BJ (cell line): ENCODE results near the gene STARD10. TPM values are rescaled to one million over a fixed set of nuclear protein-coding genes. Genes with fewer than 3 reads are reported as not detected.

ENCODE experiments used
- CTCF ChIA-PET: fragments of 350-600 bp; formaldehyde crosslinking; extraction: SDS; loops from one replicate; lab custom pipeline; 2021; ENCODE audit warnings: antibody characterized with exemption, inconsistent platforms; lab: Yijun Ruan, JAX
- POLR2A ChIA-PET: fragments of 300-600 bp; sonication (Branson Sonifier 250); formaldehyde crosslinking; extraction: SDS; loops from one replicate; lab custom pipeline; 2021; ENCODE audit warnings: antibody characterized with exemption; lab: Charles Lee
- DNase-seq: peaks from one replicate; pipeline ENCODE4 v3.0.0-alpha.2; 2011; ENCODE audit warnings: low read depth
- H3K27me3 ChIP-seq: 2 replicates; pipeline ENCODE4 v1.6.0; 2011; ENCODE audit warnings: low read length; ENCODE audit not compliant: control insufficient read depth, insufficient read depth
- H3K36me3 ChIP-seq: 2 replicates; pipeline ENCODE4 v1.5.1; 2011; ENCODE audit warnings: low read length; ENCODE audit not compliant: control insufficient read depth, insufficient read depth
- H3K4me3 ChIP-seq: 2 replicates; pipeline ENCODE4 v1.5.1; 2011; ENCODE audit warnings: low read depth, mild to moderate bottlenecking, control low read depth, low read length
- CTCF ChIP-seq: IDR thresholded peaks from 2 replicates; pipeline ENCODE4 v1.5.1; 2011; ENCODE audit warnings: low read depth, mild to moderate bottlenecking, control low read depth, inconsistent platforms, low read length, moderate library complexity; ENCODE audit not compliant: insufficient read depth
- polyA plus RNA-seq: library from polyadenylated mRNA; depleted of rRNA; stranded (reverse); fragments of >200 nt; gene quantifications from 2 replicates; pipeline ENCODE4 v1.2.3, GENCODE V29; 2011

The STARD10 gene
- polyA plus RNA-seq, 1 experiment = 37.1 TPM

- ChIA-PET POLR2A (no interaction called here), CTCF (no interaction called here)
- no peak for DNase-seq
- Histone ChIP-seq H3K4me3 (no peak overlapping the region), H3K36me3 (no peaks in the 10 kb centered on the region), H3K27me3 (0 out of 2 replicates have a peak, but pooled peaks cover 1% of the 10 kb centered on the region)
- no peak for TF ChIP-seq CTCF
These were observed 9.2 kb downstream of the STARD10 start for GRCh38 chr11:72784662-72785061.

- no peaks in the 10 kb centered on the region; the same call in 1 of the 2 replicates for H3K36me3 ChIP-seq
- H3K4me3 ChIP-seq = no peak overlapping the region
- ChIA-PET CTCF (interaction anchor here (1.1 to 3.1 kb wide), 5 partner anchors 10 to 394 kb away, joined by 3 to 27 read pairs (median 5); partner anchors contain the start of gene STARD10), POLR2A (no interaction called here)
- no peak for TF ChIP-seq CTCF
- 0 out of 2 replicates have a peak, but pooled peaks cover 1% of the 10 kb centered on the region for H3K27me3 ChIP-seq
- DNase-seq = no peak
These were observed 10.5 kb downstream of the STARD10 start for GRCh38 chr11:72783144-72783905.

GRCh38 chr11:72782081-72782920 lies 11.5 kb downstream of the STARD10 start:
- TF ChIP-seq CTCF = no peak
- 0 out of 2 replicates have a peak, but pooled peaks cover 1% of the 10 kb centered on the region for H3K27me3 ChIP-seq
- DNase-seq = no peak
- peak overlapping the region; percentile 46 for H3K4me3 ChIP-seq
- CTCF ChIA-PET = interaction anchor here (1.1 to 3.1 kb wide), 5 partner anchors 9 to 395 kb away, joined by 3 to 27 read pairs (median 5); partner anchors contain the start of gene STARD10
- POLR2A ChIA-PET = no interaction called here
- no peaks in the 10 kb centered on the region; the same call in 1 of the 2 replicates for H3K36me3 ChIP-seq

GRCh38 chr11:72781313-72782080 lies 12.3 kb downstream of the STARD10 start:
- H3K4me3 ChIP-seq = peak overlapping the region; percentile 46
- no peaks in the 10 kb centered on the region; the same call in 1 of the 2 replicates for H3K36me3 ChIP-seq
- 0 out of 2 replicates have a peak, but pooled peaks cover 1% of the 10 kb centered on the region for H3K27me3 ChIP-seq
- CTCF ChIA-PET = interaction anchor here (1.1 to 3.1 kb wide), 5 partner anchors 12 to 396 kb away, joined by 3 to 27 read pairs (median 5); partner anchors contain the start of gene STARD10
- no peak for TF ChIP-seq CTCF
- DNase-seq = no peak
- POLR2A ChIA-PET = no interaction called here
